Tibial artery (tissue), 4 donors: ENCODE results near the gene ELFN1.

Source experiments
- DNase-seq, 2 donors: peaks; one replicate each; pipeline ENCODE4 v3.0.0-alpha.2; 2019
- H3K27ac ChIP-seq, 2 donors: fragments of 200-600 bp; sonication (generic) in 1 of 2; 1 replicate in 1 of 2; 2 replicates in 1 of 2; pipeline ENCODE4 v1.5.1; 2018 to 2019; ENCODE audit warnings: mild to moderate bottlenecking in 1 of 2
- H3K27me3 ChIP-seq, 2 donors: fragments of 200-600 bp; sonication (generic) in 1 of 2; one replicate each; pipeline versions ENCODE4 v1.5.1 to v1.6.0; 2016 to 2019
- H3K36me3 ChIP-seq, 3 donors: fragments of 200-600 bp; sonication (generic) in 2 of 3; one replicate each; pipeline ENCODE4 v1.5.1; 2016 to 2019; ENCODE audit warnings: mild to moderate bottlenecking in 2 of 3
- H3K4me1 ChIP-seq, 4 donors: fragments of 200-600 bp; sonication (generic) in 2 of 4; 1 replicate in 3 of 4; 2 replicates in 1 of 4; pipeline ENCODE4 v1.5.1; 2016 to 2019
- H3K4me3 ChIP-seq, 2 donors: fragments of 200-600 bp; sonication (generic) in 1 of 2; 1 replicate in 1 of 2; 2 replicates in 1 of 2; pipeline ENCODE4 v1.5.1; 2018 to 2019; ENCODE audit warnings: mild to moderate bottlenecking in 2 of 2
- H3K9me3 ChIP-seq, 3 donors: fragments of 200-600 bp; sonication (generic) in 1 of 3; one replicate each; pipeline ENCODE4 v1.5.1; 2016 to 2019
- CTCF ChIP-seq, 2 experiments: fragments of 200-600 bp in 1 of 2; fragments of 450-650 bp in 1 of 2; IDR thresholded peaks; one replicate each; pipeline ENCODE4 v1.5.1; 2017 to 2019; ENCODE audit warnings: antibody characterized with exemption in 2 of 2, mild to moderate bottlenecking in 1 of 2, moderate library complexity in 1 of 2
- intact Hi-C: fragments of 100-400 bp; cut with DNase I; formaldehyde crosslinking; loops from one replicate; pipeline ENCODE4 v1.15.0; 2023; ENCODE audit warnings: low total_unique reads

The ELFN1 gene

DNA sequence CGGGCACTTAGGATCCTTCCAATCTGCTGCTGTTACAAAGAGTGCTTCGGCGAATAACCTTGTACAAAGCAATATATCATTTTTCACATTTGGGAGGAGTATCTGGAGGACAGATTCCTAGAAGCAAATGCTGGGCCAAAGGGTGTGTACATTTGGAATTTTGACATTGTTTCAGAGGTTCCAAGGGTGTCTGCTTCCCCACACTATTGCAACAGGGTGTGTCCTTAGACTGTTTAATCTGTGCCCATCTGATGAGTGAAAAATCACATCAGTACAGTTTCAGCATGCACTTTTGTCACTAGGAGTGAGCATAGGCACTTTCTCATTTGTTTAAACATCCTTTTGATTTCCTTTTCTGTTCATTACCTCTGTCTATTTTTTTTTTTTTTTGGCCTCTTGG, 8.6 kb upstream of the ELFN1 start:
- intact Hi-C loops = no loop called here
- no peak for DNase-seq

DNA sequence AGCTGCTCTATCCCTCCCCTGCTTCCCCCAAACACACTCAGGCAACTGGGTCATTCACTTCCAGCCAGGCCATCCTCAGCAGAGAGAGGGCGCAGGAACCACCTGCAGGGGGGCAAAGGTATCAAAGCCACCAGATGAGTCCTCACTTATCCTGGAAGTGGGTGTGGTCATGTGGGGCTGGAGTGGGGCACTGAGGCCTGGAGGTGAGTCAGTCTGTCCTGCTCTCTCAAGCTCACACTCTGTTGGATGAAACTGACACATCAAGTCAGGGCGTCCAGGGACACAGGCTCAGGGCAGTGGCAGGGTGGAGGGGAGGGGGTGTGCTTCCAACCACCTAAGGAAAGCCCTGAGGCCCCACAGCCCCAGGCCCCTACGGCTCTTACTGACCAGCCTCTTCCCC, 8.0 kb upstream of the ELFN1 start:
- no peak overlapping the region for H3K4me3 ChIP-seq
- no peak for TF ChIP-seq CTCF (IDR thresholded peaks at IDR 0.05)
- H3K27me3 ChIP-seq = peaks cover 0 to 66% of the 10 kb centered on the region in 2 donors
- no peak overlapping the region for H3K27ac ChIP-seq
- no peaks in the 10 kb centered on the region for H3K9me3 ChIP-seq
- H3K36me3 ChIP-seq = no peaks in the 10 kb centered on the region
- H3K4me1 ChIP-seq = peaks cover 0 to 34% (median 27%) of the 10 kb centered on the region in 4 donors
- peak in 1 of 2 donors; percentile 52 for DNase-seq
- intact Hi-C loops = no loop called here

More for the DNA sequence above, 8.6 kb upstream of the ELFN1 start:
- peaks cover 0 to 66% of the 10 kb centered on the region in 2 donors for H3K27me3 ChIP-seq
- TF ChIP-seq CTCF (IDR thresholded peaks at IDR 0.05) = no peak
- no peak overlapping the region for H3K27ac ChIP-seq
- no peak overlapping the region for H3K4me3 ChIP-seq
- no peaks in the 10 kb centered on the region for H3K9me3 ChIP-seq
- H3K4me1 ChIP-seq = peaks cover 0 to 27% (median 20%) of the 10 kb centered on the region in 4 donors
- no peaks in the 10 kb centered on the region for H3K36me3 ChIP-seq

DNA sequence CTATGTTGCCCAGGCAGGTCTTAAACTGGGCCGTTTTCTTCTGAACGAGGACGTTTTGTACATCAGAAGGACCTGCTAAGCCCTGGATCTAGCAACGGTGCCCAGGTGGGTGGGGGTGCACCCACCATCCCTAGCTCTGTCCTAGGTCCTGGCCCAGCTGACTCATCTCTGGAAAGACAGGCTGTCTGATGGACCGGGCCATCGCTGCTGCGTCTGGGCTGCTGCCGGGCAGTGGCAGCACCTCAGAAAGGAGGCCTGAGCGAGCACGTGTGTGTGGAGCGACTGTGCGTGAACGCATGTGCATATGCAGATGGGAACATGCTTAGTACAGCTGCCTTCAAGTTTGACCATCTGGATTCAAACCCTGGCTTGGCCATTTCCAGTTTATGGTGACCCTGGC, 7.3 kb upstream of the ELFN1 start:
- Histone ChIP-seq H3K27ac (no peak overlapping the region), H3K4me1 (peaks cover 0 to 40% (median 33%) of the 10 kb centered on the region in 4 donors), H3K9me3 (no peaks in the 10 kb centered on the region), H3K27me3 (peaks cover 0 to 68% of the 10 kb centered on the region in 2 donors), H3K36me3 (no peaks in the 10 kb centered on the region), H3K4me3 (no peak overlapping the region)
- TF ChIP-seq CTCF (IDR thresholded peaks at IDR 0.05) = no peak
- no peak for DNase-seq
- intact Hi-C loops = no loop called here

- H3K27me3 ChIP-seq = peaks cover 0 to 70% of the 10 kb centered on the region in 2 donors
- DNase-seq = peak; percentile 9 to 49
- H3K27ac ChIP-seq = no peak overlapping the region
- H3K4me1 ChIP-seq = peaks cover 0 to 44% (median 36%) of the 10 kb centered on the region in 4 donors
- no peaks in the 10 kb centered on the region for H3K36me3 ChIP-seq
- TF ChIP-seq CTCF (IDR thresholded peaks at IDR 0.05) = no peak
- H3K4me3 ChIP-seq = no peak overlapping the region
- intact Hi-C loops = no loop called here
- no peaks in the 10 kb centered on the region for H3K9me3 ChIP-seq
Measured at GRCh38 chr7:1663223-1663622, 6.9 kb upstream of the ELFN1 start.

GRCh38 chr7:1663857-1664651, 6.0 kb upstream of the ELFN1 start:
- Histone ChIP-seq H3K36me3 (no peaks in the 10 kb centered on the region), H3K27ac (no peak overlapping the region), H3K4me1 (peaks cover 0 to 44% (median 37%) of the 10 kb centered on the region in 4 donors), H3K4me3 (peak overlapping the region; percentile 43 to 60), H3K9me3 (no peaks in the 10 kb centered on the region), H3K27me3 (peaks cover 0 to 78% of the 10 kb centered on the region in 2 donors)
- TF ChIP-seq CTCF (IDR thresholded peaks at IDR 0.05) = no peak
- intact Hi-C loops = no loop called here
- peak; percentile 15 to 62 for DNase-seq
